ENCODE measurements around the gene PROK1. TPM values are rescaled to one million over a fixed set of nuclear protein-coding genes. Genes with fewer than 3 reads are reported as not detected.

The PROK1 gene
- polyA plus RNA-seq, 1 of the 3 experiments (the other 2 are of a cell fraction) = not detected

- TF ChIP-seq ELF1 (IDR thresholded peaks at IDR 0.05) (no peak), USF1 (IDR thresholded peaks at IDR 0.05; ENCODE audit: borderline replicate concordance, low read depth) (no peak), REST (IDR thresholded peaks at IDR 0.05; ENCODE audit: low read depth, low read length) (no peak), CHD2 (IDR thresholded peaks at IDR 0.05; ENCODE audit: low read length, partially characterized antibody) (no peak)
Measured at GRCh38 chr1:110487726-110488125, 36.8 kb downstream of the PROK1 start (continued).

GRCh38 chr1:110488161-110488560 lies 37.2 kb downstream of the PROK1 start:
- no peaks in the 10 kb centered on the region for H3K27me3 ChIP-seq (ENCODE audit: insufficient read depth)
- H3K27ac ChIP-seq (ENCODE audit: low read depth in 2 of 2, low read length in 1 of 2) = no peak overlapping the region
- POLR2A ChIA-PET = no interaction called here
- WGBS (ENCODE audit: low lambda C conversion rate) = 77% methylated on average over 6 of the region's 12 CpGs
- no peaks in the 10 kb centered on the region for H3K36me3 ChIP-seq (replicated peaks in 1 of 2; ENCODE audit: control insufficient read depth in 1 of 2, insufficient read depth in 2 of 2, low read length in 1 of 2)
- no peak for TF ChIP-seq POLR2AphosphoS5 (IDR thresholded peaks at IDR 0.05; ENCODE audit: low read depth, low read length)
- TF ChIP-seq FOSL2 (IDR thresholded peaks at IDR 0.05; ENCODE audit: borderline replicate concordance, low read depth) = no peak
- no peak for TF ChIP-seq MAX (IDR thresholded peaks at IDR 0.05; ENCODE audit: low read depth)
- TF ChIP-seq ELF1 (IDR thresholded peaks at IDR 0.05) = no peak
- TF ChIP-seq IRF3 (IDR thresholded peaks at IDR 0.05; ENCODE audit: low read depth, low read length) = no peak
- no peak for TF ChIP-seq ZBTB33 (IDR thresholded peaks at IDR 0.05; ENCODE audit: borderline replicate concordance, low read depth)
- TF ChIP-seq FOXM1 (IDR thresholded peaks at IDR 0.05; ENCODE audit: low read depth) = no peak
- no peak for TF ChIP-seq MEF2A (IDR thresholded peaks at IDR 0.05; ENCODE audit: borderline replicate concordance, low read depth)
- TF ChIP-seq YY1 (IDR thresholded peaks at IDR 0.05; ENCODE audit: low read depth) = no peak
- no peak for TF ChIP-seq USF2 (IDR thresholded peaks at IDR 0.05; ENCODE audit: borderline replicate concordance, low read depth, low read length)
- no peak for TF ChIP-seq RXRA (IDR thresholded peaks at IDR 0.05; ENCODE audit: borderline replicate concordance, low read depth)
- TF ChIP-seq GABPA (IDR thresholded peaks at IDR 0.05; ENCODE audit: low read depth) = no peak
- TF ChIP-seq EZH2phosphoT487 (IDR thresholded peaks at IDR 0.05; ENCODE audit: borderline replicate concordance, low read depth) = no peak
- no peak overlapping the region for H3K9ac ChIP-seq
- no peak overlapping the region for H3K4me2 ChIP-seq
- H4K20me1 ChIP-seq (ENCODE audit: insufficient read depth) = no peaks in the 10 kb centered on the region
- CTCF ChIA-PET = interaction anchor here (1.1 to 13.4 kb wide), 2 partner anchors 9 to 27 kb away, joined by 3 to 132 read pairs; no protein-coding TSS in a partner anchor
- no peak overlapping the region for H3K4me3 ChIP-seq (ENCODE audit: low read depth in 2 of 2, low read length in 1 of 2)
- H3K79me2 ChIP-seq (ENCODE audit: insufficient read depth) = no peaks in the 10 kb centered on the region
- no peaks in the 10 kb centered on the region for H3K9me3 ChIP-seq
- no peak overlapping the region for H2AFZ ChIP-seq (ENCODE audit: low read depth)
- no peaks in the 10 kb centered on the region for H3F3A ChIP-seq (replicated peaks; ENCODE audit: insufficient read depth)
- H3K9me2 ChIP-seq = no peaks in the 10 kb centered on the region
- DNase-seq = no peak
- no peaks in the 10 kb centered on the region; a peak in 1 of 4 replicates for H3K4me1 ChIP-seq (ENCODE audit: control insufficient read depth in 1 of 2, insufficient read depth in 2 of 2, low read depth in 1 of 2, low read length in 1 of 2)
